ENCODE results near the gene SPON2. TPM values are rescaled to one million over a fixed set of nuclear protein-coding genes. Genes with fewer than 3 reads are reported as not detected.

The SPON2 gene
- total and polyA plus RNA-seq, 8 donors, result 7.7 to 94.2 (median 21.7) TPM

DNA sequence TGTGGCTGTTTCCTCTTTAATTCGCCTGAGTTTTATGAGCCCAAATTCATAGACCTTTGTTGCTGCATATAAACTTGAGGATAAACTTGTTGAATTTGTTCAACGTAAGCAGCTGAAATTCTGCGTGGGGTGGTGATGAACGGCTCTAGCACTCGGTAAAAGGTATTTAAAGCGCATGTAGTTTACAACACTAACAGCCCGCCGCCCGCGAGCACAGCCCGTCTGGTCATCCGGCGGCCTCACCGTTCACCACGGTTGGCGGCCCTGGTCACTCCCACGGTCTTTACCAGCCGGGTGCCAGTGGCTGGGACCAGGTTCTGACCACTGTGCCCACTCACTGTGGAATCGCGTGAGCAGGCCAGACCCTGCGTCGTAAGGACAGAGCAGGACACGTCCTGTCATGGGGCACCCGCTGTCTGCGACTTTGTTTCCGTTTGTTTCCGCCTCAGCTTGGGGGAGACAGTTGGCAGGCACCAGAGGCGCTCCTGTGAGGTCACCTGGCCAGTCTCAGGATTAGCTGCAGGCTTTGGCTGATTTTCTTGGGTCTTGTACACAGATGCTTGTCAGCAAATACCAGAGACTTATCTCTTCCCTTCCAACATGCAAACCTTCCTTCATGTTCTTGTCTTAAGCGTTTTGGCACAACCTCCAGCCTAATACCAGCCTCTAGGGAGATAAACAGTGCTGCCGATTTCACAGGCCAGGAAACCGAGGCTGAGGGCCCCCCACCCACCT lies 36.8 kb upstream of the SPON2 start:
- H3K36me3 ChIP-seq, result peaks cover 0 to 55% of the 10 kb centered on the region in 2 donors
- ATAC-seq, result no peak
- no peaks in the 10 kb centered on the region for H3K27me3 ChIP-seq
- intact Hi-C loops (cut with DNase I), result no loop called here
- peaks cover 42 to 60% of the 10 kb centered on the region in 2 donors for H3K4me1 ChIP-seq
- DNase-seq, result peak in 2 of 4 donors; percentile 32 to 67
- TF ChIP-seq, protein P1, sequence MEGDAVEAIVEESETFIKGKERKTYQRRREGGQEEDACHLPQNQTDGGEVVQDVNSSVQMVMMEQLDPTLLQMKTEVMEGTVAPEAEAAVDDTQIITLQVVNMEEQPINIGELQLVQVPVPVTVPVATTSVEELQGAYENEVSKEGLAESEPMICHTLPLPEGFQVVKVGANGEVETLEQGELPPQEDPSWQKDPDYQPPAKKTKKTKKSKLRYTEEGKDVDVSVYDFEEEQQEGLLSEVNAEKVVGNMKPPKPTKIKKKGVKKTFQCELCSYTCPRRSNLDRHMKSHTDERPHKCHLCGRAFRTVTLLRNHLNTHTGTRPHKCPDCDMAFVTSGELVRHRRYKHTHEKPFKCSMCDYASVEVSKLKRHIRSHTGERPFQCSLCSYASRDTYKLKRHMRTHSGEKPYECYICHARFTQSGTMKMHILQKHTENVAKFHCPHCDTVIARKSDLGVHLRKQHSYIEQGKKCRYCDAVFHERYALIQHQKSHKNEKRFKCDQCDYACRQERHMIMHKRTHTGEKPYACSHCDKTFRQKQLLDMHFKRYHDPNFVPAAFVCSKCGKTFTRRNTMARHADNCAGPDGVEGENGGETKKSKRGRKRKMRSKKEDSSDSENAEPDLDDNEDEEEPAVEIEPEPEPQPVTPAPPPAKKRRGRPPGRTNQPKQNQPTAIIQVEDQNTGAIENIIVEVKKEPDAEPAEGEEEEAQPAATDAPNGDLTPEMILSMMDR (IDR thresholded peaks at IDR 0.05), result no peak
- peak overlapping the region; percentile 53 to 65 for H3K27ac ChIP-seq
- no peaks in the 10 kb centered on the region for H3K9me3 ChIP-seq
- H3K4me3 ChIP-seq, result no peak overlapping the region

DNA sequence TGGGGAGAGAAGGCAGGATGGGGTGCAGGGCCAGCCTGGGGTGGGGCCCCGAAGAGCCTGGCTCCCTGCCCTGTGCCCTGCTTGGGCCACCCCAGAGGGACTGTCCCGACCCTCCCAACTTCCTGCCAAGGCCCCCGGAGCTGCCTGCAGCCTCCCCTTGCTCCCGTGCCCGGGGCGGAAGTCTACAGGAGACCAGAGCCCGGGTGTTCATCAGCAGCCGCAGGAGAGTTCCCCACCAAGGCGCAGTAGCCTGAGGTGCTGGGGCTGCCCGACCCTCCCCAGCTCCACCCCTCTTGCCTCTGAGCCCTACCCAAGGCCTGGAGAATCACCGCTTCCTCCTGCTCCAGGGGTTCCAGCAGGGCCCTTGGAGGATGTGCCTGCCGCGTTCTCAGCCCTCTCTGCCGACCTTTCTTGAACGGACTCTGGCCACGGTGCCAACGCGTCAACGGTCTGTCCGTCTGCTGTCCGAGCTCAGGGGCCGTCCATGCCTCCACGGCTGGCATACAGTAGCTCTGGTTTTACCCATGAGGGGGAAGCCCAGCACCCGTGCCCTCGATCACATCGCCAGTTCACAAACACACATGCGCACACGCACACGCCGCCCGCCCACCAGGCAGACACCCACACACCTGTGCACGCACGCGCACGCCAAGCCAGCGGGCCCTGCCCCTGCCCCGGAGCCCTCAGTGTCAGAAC lies 36.0 kb upstream of the SPON2 start:
- DNase-seq, result peak in 2 of 4 donors; percentile 35 to 74
- no peaks in the 10 kb centered on the region for H3K27me3 ChIP-seq
- no peak for ATAC-seq

DNA sequence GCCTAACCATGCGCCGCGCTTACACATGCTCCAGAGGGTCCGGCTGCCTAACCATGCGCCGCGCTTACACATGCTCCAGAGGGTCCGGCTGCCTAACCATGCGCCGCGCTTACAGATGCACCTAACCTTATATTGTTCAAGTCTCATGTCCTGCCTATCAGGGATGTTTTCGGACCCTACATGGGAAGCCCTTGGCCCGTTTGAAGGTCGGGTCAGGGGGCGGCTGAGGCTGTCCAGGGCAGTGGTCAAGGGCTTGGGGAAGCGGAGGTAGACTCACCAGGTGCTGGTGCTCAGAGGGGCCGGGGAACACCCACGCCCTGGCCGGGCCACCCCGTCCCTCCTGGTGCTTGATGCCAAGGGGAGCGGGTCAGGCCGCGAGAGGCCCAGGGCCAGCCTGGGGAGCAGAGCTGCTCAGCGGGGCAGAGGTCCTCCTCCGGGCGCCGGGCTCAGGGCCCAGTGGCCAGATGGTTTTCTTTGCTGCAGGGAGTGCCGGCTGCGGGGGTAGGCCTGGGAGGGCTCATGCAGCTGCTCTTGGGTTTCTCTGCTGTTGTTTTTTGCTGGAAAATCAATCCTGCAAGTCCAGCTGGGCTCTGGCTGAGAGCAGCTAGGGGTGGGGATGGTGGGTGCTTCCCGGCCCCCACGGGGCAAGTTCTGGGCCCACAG lies 35.4 kb upstream of the SPON2 start:
- Histone ChIP-seq H3K27me3 (no peaks in the 10 kb centered on the region), H3K9me3 (no peaks in the 10 kb centered on the region), H3K36me3 (peaks cover 0 to 41% of the 10 kb centered on the region in 2 donors), H3K4me1 (peaks cover 45 to 74% of the 10 kb centered on the region in 2 donors), H3K4me3 (no peak overlapping the region), H3K27ac (peak overlapping the region; percentile 53 to 55)
- intact Hi-C loops (cut with DNase I), result no loop called here
- TF ChIP-seq, protein P1 (IDR thresholded peaks at IDR 0.05), result no peak
- ATAC-seq, result peak; percentile 46
- peak; percentile 50 to 91 (median 82) for DNase-seq

More for the DNA sequence above, 36.0 kb upstream of the SPON2 start:
- Histone ChIP-seq H3K4me3 (no peak overlapping the region), H3K9me3 (no peaks in the 10 kb centered on the region), H3K27ac (peak overlapping the region; percentile 53 to 55), H3K4me1 (peaks cover 42 to 67% of the 10 kb centered on the region in 2 donors), H3K36me3 (peaks cover 0 to 48% of the 10 kb centered on the region in 2 donors)
- TF ChIP-seq, protein P1 (IDR thresholded peaks at IDR 0.05), result no peak
- intact Hi-C loops (cut with DNase I), result no loop called here

DNA sequence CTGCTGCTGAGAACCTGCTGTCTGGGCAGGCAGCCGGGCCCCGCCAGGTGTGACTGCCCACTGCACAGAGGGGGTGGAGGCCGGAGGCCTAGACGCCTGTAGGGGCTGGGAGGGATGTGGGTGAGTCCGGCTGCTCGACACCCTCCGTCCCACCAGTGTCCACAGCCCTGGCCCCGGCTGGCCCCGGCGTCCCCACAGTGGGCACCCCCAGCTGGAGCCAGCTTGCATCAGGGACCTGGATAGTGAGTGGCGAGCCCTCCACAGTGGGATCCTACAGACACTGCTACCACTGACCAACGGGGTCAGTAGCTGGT lies 34.7 kb upstream of the SPON2 start:
- H3K4me1 ChIP-seq, result peaks cover 45 to 78% of the 10 kb centered on the region in 2 donors

More for the DNA sequence above, 34.7 kb upstream of the SPON2 start:
- peak in 1 of 4 donors; percentile 78 for DNase-seq
- no peaks in the 10 kb centered on the region for H3K9me3 ChIP-seq
- no peak overlapping the region for H3K27ac ChIP-seq
- H3K27me3 ChIP-seq, result no peaks in the 10 kb centered on the region
- TF ChIP-seq, protein P1 (IDR thresholded peaks at IDR 0.05), result no peak
- ATAC-seq, result no peak
- intact Hi-C loops (cut with DNase I), result no loop called here
- no peak overlapping the region for H3K4me3 ChIP-seq
- peaks cover 0 to 35% of the 10 kb centered on the region in 2 donors for H3K36me3 ChIP-seq

Data from left lung (tissue), 10 donors.